GM19467 (cell line): ENCODE measurements around the gene TMPRSS3.

ENCODE experiments used
- ATAC-seq: cut with Tn5 transposase; IDR thresholded peaks from one replicate; pipeline ENCODE4 v1.9.1; 2021; ENCODE audit warnings: mild to moderate bottlenecking, moderate library complexity; ENCODE audit not compliant: unreplicated experiment

Gene TMPRSS3

DNA sequence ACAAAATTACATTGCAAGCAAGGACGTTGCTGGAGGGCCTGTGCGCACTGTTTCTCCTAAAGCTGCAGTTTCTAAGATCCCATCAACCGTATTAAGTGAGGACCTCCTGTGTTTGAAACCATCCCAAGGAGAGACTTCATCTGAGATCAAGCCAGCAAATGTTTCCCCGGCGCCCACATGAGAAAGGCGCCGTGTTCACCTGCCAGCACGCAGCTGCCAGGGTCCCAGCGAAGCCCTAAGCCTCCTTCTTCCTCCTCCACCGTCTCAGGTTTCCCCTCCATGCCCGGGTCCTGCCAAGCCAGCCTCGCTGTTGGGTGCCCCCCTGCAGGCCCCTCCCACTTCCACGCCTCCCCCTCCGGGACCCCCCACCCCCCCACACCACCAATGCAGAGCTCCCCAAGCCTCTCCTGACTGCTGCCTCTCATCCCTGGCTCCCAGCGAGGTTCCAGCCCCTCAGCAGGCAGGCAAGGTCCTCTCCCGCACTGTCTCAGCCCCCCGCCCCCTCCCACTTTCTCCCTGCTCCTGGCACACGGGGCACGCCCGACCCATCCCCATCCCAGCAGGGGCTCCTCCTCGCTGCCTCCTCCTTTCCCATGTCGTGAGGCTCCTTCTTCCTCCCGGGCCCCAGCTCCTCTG is 20.9 kb downstream of the TMPRSS3 start:
- ATAC-seq = no peak

GRCh38 chr21:42374457-42374856 is 21.4 kb downstream of the TMPRSS3 start:
- ATAC-seq = no peak

GRCh38 chr21:42373908-42374455 is 21.9 kb downstream of the TMPRSS3 start:
- ATAC-seq = no peak

DNA sequence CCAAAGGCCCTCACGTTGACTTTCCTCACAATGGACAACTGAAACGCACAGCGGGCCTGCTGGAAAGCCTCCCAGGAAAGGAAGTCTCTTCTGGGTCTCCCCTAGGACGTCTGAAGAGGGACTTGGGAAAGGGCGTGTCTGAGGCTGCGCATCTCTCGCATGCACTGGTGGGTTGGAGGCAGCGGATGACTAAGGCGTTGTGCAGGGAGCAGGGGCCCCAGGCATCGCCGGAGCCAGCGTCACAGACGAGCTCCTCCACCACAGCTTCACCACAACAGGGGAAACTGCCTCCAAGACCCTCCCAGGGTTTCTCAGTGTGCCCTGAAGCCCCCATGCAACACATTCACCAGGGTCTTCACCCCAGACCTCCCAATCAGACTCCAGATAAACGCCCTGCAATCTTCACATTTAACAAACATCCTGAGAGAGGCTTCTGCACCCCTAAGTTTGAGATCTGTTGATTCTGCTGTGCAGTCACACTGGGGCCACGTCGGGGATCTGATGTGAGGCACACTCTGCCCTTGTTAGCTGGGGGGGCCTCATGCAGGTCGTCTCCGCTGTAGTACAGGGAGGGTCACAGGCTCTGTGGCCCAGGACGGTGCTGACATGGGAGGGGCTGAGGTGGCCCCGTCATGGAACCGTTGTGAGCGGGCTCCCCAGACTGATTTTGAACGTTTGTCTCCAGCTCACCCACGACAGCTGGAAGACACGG is 22.5 kb downstream of the TMPRSS3 start:
- no peak for ATAC-seq

- no peak for ATAC-seq
Measured at GRCh38 chr21:42370894-42371654, 24.8 kb downstream of the TMPRSS3 start.

DNA sequence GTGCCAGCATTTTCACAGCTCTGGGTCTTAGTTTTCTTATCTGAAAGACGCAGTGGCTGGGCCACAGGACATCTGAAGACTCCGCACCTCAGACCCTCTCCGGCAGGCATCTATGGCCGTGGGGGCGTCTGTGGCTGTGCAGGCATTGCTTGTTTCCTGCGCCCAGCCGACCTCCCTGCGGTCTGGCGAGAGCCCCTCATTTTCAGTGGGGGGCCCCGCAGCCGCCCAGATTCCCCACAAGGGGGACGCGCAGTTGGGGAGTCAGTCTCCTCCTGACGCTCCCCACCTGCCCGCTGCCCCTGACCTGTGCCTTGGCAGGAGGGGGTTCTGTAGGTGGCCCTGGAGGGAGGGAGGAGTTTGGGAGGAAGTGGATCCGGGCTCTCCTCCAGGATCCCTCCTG is 26.0 kb downstream of the TMPRSS3 start:
- ATAC-seq = no peak

- no peak for ATAC-seq
Measured at GRCh38 chr21:42367367-42368165, 28.3 kb downstream of the TMPRSS3 start.

- ATAC-seq = no peak
Measured at GRCh38 chr21:42366292-42367010, 29.4 kb downstream of the TMPRSS3 start, which contains the start of gene TFF1. Gene TFF1, minus strand, starts transcription at chr21:42366535. Its CDS starts 40 bp downstream, at chr21:42366495.

DNA sequence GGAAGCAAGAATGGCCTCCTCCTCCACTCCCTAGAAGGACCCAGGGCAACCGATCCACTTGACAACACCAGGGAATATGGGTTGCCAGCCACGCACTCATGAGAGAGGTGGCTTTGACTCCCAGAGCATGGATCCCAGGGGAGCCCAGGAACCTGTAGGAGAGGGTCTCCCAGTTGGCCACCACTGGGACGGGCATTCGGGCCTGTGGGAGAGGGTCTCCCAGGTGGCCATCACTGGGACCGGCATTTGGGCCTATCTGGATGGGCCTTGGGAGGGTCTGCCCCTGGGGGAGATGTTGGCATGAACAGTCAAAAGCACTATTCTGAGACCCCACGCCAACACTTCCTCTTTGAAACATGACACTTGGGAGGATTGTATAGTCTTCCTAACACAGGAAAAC is 30.1 kb downstream of the TMPRSS3 start:
- ATAC-seq = no peak

- no peak for ATAC-seq
Measured at GRCh38 chr21:42364304-42364865, 31.5 kb downstream of the TMPRSS3 start.

- no peak for ATAC-seq
Measured at GRCh38 chr21:42363312-42363711, 32.5 kb downstream of the TMPRSS3 start.

DNA sequence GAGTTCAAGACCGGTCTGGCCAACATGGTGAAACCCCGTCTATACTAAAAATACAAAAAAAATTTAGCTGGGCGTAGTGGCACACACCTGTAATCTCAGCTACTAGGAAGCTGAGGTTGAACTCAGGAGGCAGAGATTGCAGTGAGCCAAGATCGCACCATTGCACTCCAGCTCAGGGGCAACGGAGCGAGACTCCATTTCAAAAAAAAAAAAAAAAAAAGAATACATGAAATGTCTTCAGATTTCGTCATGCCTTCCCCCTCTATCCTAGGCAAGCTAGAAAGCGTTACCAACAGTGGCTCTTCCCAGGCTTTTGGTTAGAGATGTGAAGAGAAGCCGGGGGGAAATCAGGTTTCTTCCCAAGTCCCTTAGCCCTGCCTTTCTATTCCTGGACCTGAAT is 33.2 kb downstream of the TMPRSS3 start:
- no peak for ATAC-seq

DNA sequence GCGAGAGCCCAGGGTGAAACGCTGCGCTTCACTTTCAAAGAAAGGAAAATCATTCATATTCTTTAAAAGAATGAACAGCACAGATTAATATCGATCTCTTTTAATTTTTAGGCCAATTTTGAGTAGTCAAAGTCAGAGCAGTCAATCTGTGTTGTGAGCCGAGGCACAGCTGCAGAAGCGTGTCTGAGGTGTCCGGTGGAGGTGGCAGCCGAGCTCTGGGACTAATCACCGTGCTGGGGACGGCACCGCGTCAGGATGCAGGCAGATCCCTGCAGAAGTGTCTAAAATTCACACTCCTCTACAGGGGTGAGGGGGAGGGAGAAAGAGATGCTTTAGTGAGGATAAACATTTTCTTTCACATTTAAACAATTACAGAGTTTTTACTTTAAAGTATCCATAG is 33.7 kb downstream of the TMPRSS3 start:
- ATAC-seq = no peak

GRCh38 chr21:42361286-42361685 is 34.6 kb downstream of the TMPRSS3 start:
- no peak for ATAC-seq

GRCh38 chr21:42360317-42360716 is 35.5 kb downstream of the TMPRSS3 start:
- ATAC-seq = no peak

- ATAC-seq = no peak
Measured at GRCh38 chr21:42358937-42359336, 36.9 kb downstream of the TMPRSS3 start.

- no peak for ATAC-seq
Measured at GRCh38 chr21:42358261-42358660, 37.6 kb downstream of the TMPRSS3 start.

DNA sequence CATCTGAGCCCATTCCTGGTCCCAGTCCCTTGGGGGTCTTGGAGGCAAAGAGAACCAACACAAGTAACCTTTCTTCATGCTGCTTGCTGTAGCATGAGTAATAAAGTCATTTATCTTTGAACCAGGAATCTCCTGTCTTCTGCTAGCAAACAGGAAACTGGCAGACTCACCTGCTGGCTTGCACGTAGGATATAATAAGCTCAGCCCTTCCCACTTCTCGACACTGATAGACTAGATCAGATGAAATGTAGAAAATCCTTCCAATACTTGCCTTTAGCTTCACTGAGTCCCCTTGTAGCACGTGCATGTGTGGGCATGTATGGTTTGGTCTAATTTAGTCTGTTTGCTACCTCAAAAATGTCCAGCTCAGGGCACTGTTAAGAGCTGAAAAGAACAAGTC is 38.5 kb downstream of the TMPRSS3 start:
- no peak for ATAC-seq

- ATAC-seq = no peak
Measured at GRCh38 chr21:42356650-42357049, 39.2 kb downstream of the TMPRSS3 start.

GRCh38 chr21:42356046-42356445 is 39.8 kb downstream of the TMPRSS3 start:
- no peak for ATAC-seq
